ENCODE data around the gene CDC45.
"Not testable (repeated sequence)": the region's sequence is repeated elsewhere in the genome, so short reads cannot be mapped to it uniquely, and the experiment has no call there.

Gene CDC45

GRCh38 chr22:19522190-19522880 is 42.6 kb downstream of the CDC45 start:
- in situ Hi-C loops (cut with HindIII; ENCODE audit: low pct_ligation_motif_present, low pct_unique_long_range_greater_than_20kb, low sequenced_read_pairs) = no loop called here
- no peak for DNase-seq

- DNase-seq = no peak
- in situ Hi-C loops (cut with HindIII; ENCODE audit: low pct_ligation_motif_present, low pct_unique_long_range_greater_than_20kb, low sequenced_read_pairs) = no loop called here
These were observed 43.1 kb downstream of the CDC45 start for GRCh38 chr22:19522881-19523239.

GRCh38 chr22:19523240-19524169 is 43.8 kb downstream of the CDC45 start:
- in situ Hi-C loops (cut with HindIII; ENCODE audit: low pct_ligation_motif_present, low pct_unique_long_range_greater_than_20kb, low sequenced_read_pairs) = no loop called here

GRCh38 chr22:19524170-19525115 is 44.7 kb downstream of the CDC45 start, which contains the start of gene CLDN5:
Gene CLDN5 (minus strand): TSS chr22:19524410. CDS start chr22:19524255, 155 bp downstream.
- no peak for DNase-seq

More at GRCh38 chr22:19523240-19524169, 43.8 kb downstream of the CDC45 start:
- no peak for DNase-seq

GRCh38 chr22:19525116-19525660 is 45.5 kb downstream of the CDC45 start:
- no peak for DNase-seq
- in situ Hi-C loops (cut with HindIII; ENCODE audit: low pct_ligation_motif_present, low pct_unique_long_range_greater_than_20kb, low sequenced_read_pairs) = no loop called here

More at GRCh38 chr22:19524170-19525115, 44.7 kb downstream of the CDC45 start, which contains the start of gene CLDN5:
- in situ Hi-C loops (cut with HindIII; ENCODE audit: low pct_ligation_motif_present, low pct_unique_long_range_greater_than_20kb, low sequenced_read_pairs) = no loop called here

- in situ Hi-C loops (cut with HindIII; ENCODE audit: low pct_ligation_motif_present, low pct_unique_long_range_greater_than_20kb, low sequenced_read_pairs) = no loop called here
- DNase-seq = no peak
These were observed 45.9 kb downstream of the CDC45 start for GRCh38 chr22:19525666-19526065.

GRCh38 chr22:19526076-19526701 is 46.5 kb downstream of the CDC45 start:
- in situ Hi-C loops (cut with HindIII; ENCODE audit: low pct_ligation_motif_present, low pct_unique_long_range_greater_than_20kb, low sequenced_read_pairs) = no loop called here
- no peak for DNase-seq

- DNase-seq = no peak
- in situ Hi-C loops (cut with HindIII; ENCODE audit: low pct_ligation_motif_present, low pct_unique_long_range_greater_than_20kb, low sequenced_read_pairs) = no loop called here
These were observed 47.0 kb downstream of the CDC45 start for GRCh38 chr22:19526702-19527111.

GRCh38 chr22:19527321-19527721 is 47.6 kb downstream of the CDC45 start:
- DNase-seq = no peak
- in situ Hi-C loops (cut with HindIII; ENCODE audit: low pct_ligation_motif_present, low pct_unique_long_range_greater_than_20kb, low sequenced_read_pairs) = no loop called here

- DNase-seq = peak; percentile 2
- in situ Hi-C loops (cut with HindIII; ENCODE audit: low pct_ligation_motif_present, low pct_unique_long_range_greater_than_20kb, low sequenced_read_pairs) = no loop called here
These were observed 48.2 kb downstream of the CDC45 start for GRCh38 chr22:19527861-19528417.

- in situ Hi-C loops (cut with HindIII; ENCODE audit: low pct_ligation_motif_present, low pct_unique_long_range_greater_than_20kb, low sequenced_read_pairs) = no loop called here
- no peak for DNase-seq
These were observed 50.1 kb downstream of the CDC45 start for GRCh38 chr22:19529811-19530210.

- DNase-seq = no peak
- in situ Hi-C loops (cut with HindIII; ENCODE audit: low pct_ligation_motif_present, low pct_unique_long_range_greater_than_20kb, low sequenced_read_pairs) = no loop called here
These were observed 51.0 kb downstream of the CDC45 start for GRCh38 chr22:19530751-19531150.

- DNase-seq; in situ Hi-C loops (cut with HindIII; ENCODE audit: low pct_ligation_motif_present, low pct_unique_long_range_greater_than_20kb, low sequenced_read_pairs): not testable (repeated sequence)
These were observed 51.6 kb downstream of the CDC45 start for GRCh38 chr22:19531327-19531726.

- no peak for DNase-seq
- in situ Hi-C loops (cut with HindIII; ENCODE audit: low pct_ligation_motif_present, low pct_unique_long_range_greater_than_20kb, low sequenced_read_pairs) = no loop called here
These were observed 53.4 kb downstream of the CDC45 start for GRCh38 chr22:19533049-19533626.

- no peak for DNase-seq
- in situ Hi-C loops (cut with HindIII; ENCODE audit: low pct_ligation_motif_present, low pct_unique_long_range_greater_than_20kb, low sequenced_read_pairs) = no loop called here
These were observed 54.1 kb downstream of the CDC45 start for GRCh38 chr22:19533857-19534256.

- in situ Hi-C loops (cut with HindIII; ENCODE audit: low pct_ligation_motif_present, low pct_unique_long_range_greater_than_20kb, low sequenced_read_pairs) = no loop called here
- no peak for DNase-seq
These were observed 55.3 kb downstream of the CDC45 start for GRCh38 chr22:19535001-19535400.

GRCh38 chr22:19536564-19536963 is 56.8 kb downstream of the CDC45 start:
- in situ Hi-C loops (cut with HindIII; ENCODE audit: low pct_ligation_motif_present, low pct_unique_long_range_greater_than_20kb, low sequenced_read_pairs) = no loop called here
- no peak for DNase-seq

Measured in ACHN (cell line).